Parathyroid adenoma (tissue), 2 donors: ENCODE measurements around the gene SLC39A11.
"Not testable (repeated sequence)": the region's sequence is repeated elsewhere in the genome, so short reads cannot be mapped to it uniquely, and the experiment has no call there.

ENCODE experiments used
- H2AFZ ChIP-seq: fragments of 300-600 bp; sonication (generic); one replicate; pipeline ENCODE4 v1.7.0; 2017; ENCODE audit warnings: antibody characterized with exemption, mild to moderate bottlenecking
- H3K27ac ChIP-seq: fragments of 300-600 bp; sonication (generic); one replicate; pipeline ENCODE4 v1.7.0; 2017
- H3K27me3 ChIP-seq: fragments of 300-600 bp; sonication (generic); one replicate; pipeline ENCODE4 v1.7.0; 2017; ENCODE audit warnings: low read length; ENCODE audit not compliant: control insufficient read depth, insufficient read depth
- H3K36me3 ChIP-seq: fragments of 300-600 bp; sonication (generic); one replicate; pipeline ENCODE4 v1.7.0; 2017; ENCODE audit warnings: low read length; ENCODE audit not compliant: control insufficient read depth, insufficient read depth
- H3K4me1 ChIP-seq: fragments of 300-600 bp; sonication (generic); one replicate; pipeline ENCODE4 v1.7.0; 2017; ENCODE audit warnings: control low read depth
- H3K4me2 ChIP-seq: fragments of 300-600 bp; sonication (generic); one replicate; pipeline ENCODE4 v1.7.0; 2017; ENCODE audit warnings: low read length
- H3K4me3 ChIP-seq: fragments of 300-600 bp; sonication (generic); one replicate; pipeline ENCODE4 v1.7.0; 2017; ENCODE audit warnings: low read depth, low read length
- H3K79me2 ChIP-seq: fragments of 300-600 bp; sonication (generic); one replicate; pipeline ENCODE4 v1.7.0; 2017; ENCODE audit warnings: control low read depth
- H3K9ac ChIP-seq: fragments of 300-600 bp; sonication (generic); one replicate; pipeline ENCODE4 v1.7.0; 2017; ENCODE audit warnings: mild to moderate bottlenecking
- H3K9me3 ChIP-seq: fragments of 300-600 bp; sonication (generic); one replicate; pipeline ENCODE4 v1.7.0; 2017; ENCODE audit warnings: low read length; ENCODE audit not compliant: control insufficient read depth
- TF ChIP-seq, protein P1 (sequence below): fragments of 300-600 bp; sonication (generic); IDR thresholded peaks from one replicate; pipeline ENCODE4 v1.7.0; 2017; ENCODE audit warnings: antibody characterized with exemption, mild to moderate bottlenecking
- donor health status: primary hyperparathyroidism.

SLC39A11 gene

DNA sequence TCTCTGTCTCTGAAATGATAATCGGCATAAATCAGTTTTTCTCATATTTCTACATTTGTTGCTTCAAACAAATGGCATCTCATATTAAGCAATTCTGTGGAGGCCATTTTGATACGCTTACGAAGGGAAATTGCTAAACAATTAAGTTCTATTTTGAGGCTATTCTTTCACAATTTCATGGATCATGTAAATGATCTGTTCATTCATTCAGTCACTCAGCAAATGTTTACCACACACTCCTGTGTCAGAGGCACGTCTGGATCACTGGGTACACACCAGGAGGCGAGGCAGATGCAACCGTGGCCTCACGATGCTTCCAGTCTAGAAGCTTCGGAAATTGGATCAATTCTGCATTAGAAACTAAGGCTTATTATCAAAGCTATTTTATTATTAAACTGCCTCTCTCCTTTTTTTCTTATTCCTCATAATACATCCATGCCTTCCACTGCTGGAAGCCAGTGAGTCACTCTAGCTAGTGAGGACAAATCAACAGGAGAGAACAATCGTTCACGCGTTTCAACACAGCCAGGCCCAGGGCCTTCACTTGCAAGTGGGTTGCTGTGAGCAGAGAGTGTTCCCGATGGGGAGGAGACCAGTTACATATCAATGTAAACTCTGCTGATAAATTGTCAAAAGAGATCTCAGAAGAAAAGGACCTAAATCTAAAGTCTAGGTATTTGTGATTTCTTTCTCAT is 11.3 kb upstream of the SLC39A11 start:
- Histone ChIP-seq H3K79me2 (no peaks in the 10 kb centered on the region), H3K4me3 (no peak overlapping the region), H3K9ac (no peak overlapping the region), H3K36me3 (no peaks in the 10 kb centered on the region), H3K27me3 (no peaks in the 10 kb centered on the region), H3K4me2 (no peak overlapping the region), H3K9me3 (no peaks in the 10 kb centered on the region), H2AFZ (no peak overlapping the region), H3K27ac (no peak overlapping the region), H3K4me1 (no peaks in the 10 kb centered on the region)
- TF ChIP-seq, protein P1, sequence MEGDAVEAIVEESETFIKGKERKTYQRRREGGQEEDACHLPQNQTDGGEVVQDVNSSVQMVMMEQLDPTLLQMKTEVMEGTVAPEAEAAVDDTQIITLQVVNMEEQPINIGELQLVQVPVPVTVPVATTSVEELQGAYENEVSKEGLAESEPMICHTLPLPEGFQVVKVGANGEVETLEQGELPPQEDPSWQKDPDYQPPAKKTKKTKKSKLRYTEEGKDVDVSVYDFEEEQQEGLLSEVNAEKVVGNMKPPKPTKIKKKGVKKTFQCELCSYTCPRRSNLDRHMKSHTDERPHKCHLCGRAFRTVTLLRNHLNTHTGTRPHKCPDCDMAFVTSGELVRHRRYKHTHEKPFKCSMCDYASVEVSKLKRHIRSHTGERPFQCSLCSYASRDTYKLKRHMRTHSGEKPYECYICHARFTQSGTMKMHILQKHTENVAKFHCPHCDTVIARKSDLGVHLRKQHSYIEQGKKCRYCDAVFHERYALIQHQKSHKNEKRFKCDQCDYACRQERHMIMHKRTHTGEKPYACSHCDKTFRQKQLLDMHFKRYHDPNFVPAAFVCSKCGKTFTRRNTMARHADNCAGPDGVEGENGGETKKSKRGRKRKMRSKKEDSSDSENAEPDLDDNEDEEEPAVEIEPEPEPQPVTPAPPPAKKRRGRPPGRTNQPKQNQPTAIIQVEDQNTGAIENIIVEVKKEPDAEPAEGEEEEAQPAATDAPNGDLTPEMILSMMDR: no peak

GRCh38 chr17:73101031-73101430 is 8.5 kb upstream of the SLC39A11 start:
- Histone ChIP-seq H2AFZ (no peak overlapping the region), H3K4me2 (no peak overlapping the region), H3K27me3 (no peaks in the 10 kb centered on the region), H3K9ac (no peak overlapping the region), H3K4me3 (no peak overlapping the region), H3K36me3 (no peaks in the 10 kb centered on the region), H3K9me3 (no peaks in the 10 kb centered on the region), H3K79me2 (no peaks in the 10 kb centered on the region), H3K4me1 (no peaks in the 10 kb centered on the region), H3K27ac (no peak overlapping the region)
- TF ChIP-seq, protein P1: no peak

DNA sequence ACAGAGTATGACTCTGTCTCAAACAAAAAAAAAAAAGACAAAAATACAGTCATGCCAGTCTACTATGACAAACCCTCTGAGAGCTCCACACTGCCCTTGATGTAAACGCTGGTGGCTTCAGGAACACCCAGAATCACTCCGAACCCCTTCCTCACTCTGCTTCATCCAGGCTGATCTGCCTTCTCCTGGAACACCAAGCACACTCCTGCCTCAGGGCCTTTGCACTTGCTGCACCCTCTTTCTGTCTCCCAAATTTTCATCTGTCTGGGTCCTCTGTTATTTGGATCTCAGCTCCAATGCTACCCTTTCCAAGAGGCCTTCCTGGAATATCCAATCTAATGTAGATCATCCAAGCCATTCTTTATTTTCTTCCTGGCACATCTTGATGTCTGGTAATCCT is 7.9 kb upstream of the SLC39A11 start:
- Histone ChIP-seq H3K9ac (no peak overlapping the region), H3K4me3 (no peak overlapping the region), H2AFZ (no peak overlapping the region), H3K9me3 (no peaks in the 10 kb centered on the region), H3K27ac (no peak overlapping the region), H3K4me2 (no peak overlapping the region), H3K4me1 (no peaks in the 10 kb centered on the region), H3K27me3 (no peaks in the 10 kb centered on the region), H3K36me3 (no peaks in the 10 kb centered on the region), H3K79me2 (no peaks in the 10 kb centered on the region)
- TF ChIP-seq, protein P1: no peak

DNA sequence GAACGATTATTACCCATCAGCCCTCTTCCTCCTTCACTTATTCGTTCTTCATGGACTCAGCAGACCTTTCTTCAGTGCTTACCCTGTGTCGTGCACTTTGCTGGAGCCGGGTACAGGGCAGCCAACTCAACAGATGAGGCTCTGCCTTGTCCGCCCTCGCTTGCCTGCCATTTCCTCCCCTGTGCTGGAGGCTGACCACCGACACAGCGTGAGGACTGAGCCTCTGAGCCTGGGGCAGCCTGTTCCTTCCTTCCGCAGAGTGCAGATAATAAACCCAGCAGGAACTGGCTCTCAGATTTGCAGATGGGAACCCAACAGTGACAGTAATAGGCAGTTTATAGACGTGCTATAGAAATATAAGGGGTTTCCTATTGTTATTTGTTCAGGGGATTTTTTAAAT is 7.0 kb upstream of the SLC39A11 start:
- Histone ChIP-seq H2AFZ (no peak overlapping the region), H3K4me1 (no peaks in the 10 kb centered on the region), H3K79me2 (no peaks in the 10 kb centered on the region), H3K9me3 (no peaks in the 10 kb centered on the region), H3K27ac (no peak overlapping the region), H3K27me3 (no peaks in the 10 kb centered on the region), H3K36me3 (no peaks in the 10 kb centered on the region), H3K9ac (no peak overlapping the region), H3K4me2 (no peak overlapping the region), H3K4me3 (no peak overlapping the region)
- TF ChIP-seq, protein P1: no peak

DNA sequence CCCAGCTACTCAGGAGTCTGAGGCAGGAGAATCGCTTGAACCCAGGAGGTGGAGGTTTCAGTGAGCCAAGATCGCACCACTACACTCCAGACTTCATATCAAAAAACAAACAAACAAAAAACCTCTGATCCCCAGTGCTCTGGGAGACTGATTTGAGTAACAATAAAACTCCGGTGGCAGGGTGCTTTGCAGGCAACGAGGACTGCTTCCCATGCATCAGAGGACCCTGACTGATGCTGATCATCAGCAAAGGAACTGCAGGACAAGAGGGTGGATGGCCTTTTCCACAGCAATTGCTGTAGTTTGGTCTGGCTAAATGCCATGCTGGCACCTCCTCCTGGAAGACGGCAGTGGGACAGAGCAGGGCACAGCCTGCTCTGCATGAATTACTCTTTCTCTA is 6.4 kb upstream of the SLC39A11 start:
- H3K9me3 ChIP-seq: no peaks in the 10 kb centered on the region
- no peaks in the 10 kb centered on the region for H3K27me3 ChIP-seq
- no peak overlapping the region for H3K4me2 ChIP-seq
- no peaks in the 10 kb centered on the region for H3K36me3 ChIP-seq
- no peaks in the 10 kb centered on the region for H3K79me2 ChIP-seq
- TF ChIP-seq, protein P1: no peak
- no peaks in the 10 kb centered on the region for H3K4me1 ChIP-seq
- no peak overlapping the region for H3K27ac ChIP-seq
- no peak overlapping the region for H2AFZ ChIP-seq
- H3K4me3 ChIP-seq: no peak overlapping the region
- H3K9ac ChIP-seq: no peak overlapping the region

- not testable (repeated sequence) for H3K9ac ChIP-seq, H3K36me3 ChIP-seq, H2AFZ ChIP-seq, H3K27me3 ChIP-seq, H3K4me1 ChIP-seq, H3K79me2 ChIP-seq, H3K4me2 ChIP-seq, H3K27ac ChIP-seq, H3K9me3 ChIP-seq, H3K4me3 ChIP-seq
Measured at GRCh38 chr17:73097973-73098765, 5.7 kb upstream of the SLC39A11 start.
